T-cell (primary cell): ENCODE measurements around the gene DPYD. TPM values are rescaled to one million over a fixed set of nuclear protein-coding genes. Genes with fewer than 3 reads are reported as not detected.

ENCODE experiments used
- ATAC-seq, 4 experiments: fragments of 200-7000 bp in 3 of 4; fragments of 150-1000 bp in 1 of 4; cut with Tn5 transposase; replicated peaks in 1 of 4; 1 replicate in 3 of 4; 2 replicates in 1 of 4; pipeline ENCODE4 v1.10.0; 2021; ENCODE audit warnings: moderate library complexity in 3 of 4, mild to moderate bottlenecking in 2 of 4, moderate number of reproducible peaks in 1 of 4
- CTCF ChIA-PET, 2 donors: fragments of 300-600 bp; sonication (Branson Sonifier 250); formaldehyde crosslinking; loops; one replicate each; lab custom pipeline; 2022; ENCODE audit warnings: antibody characterized with exemption in 2 of 2; lab: Charles Lee
- POLR2A ChIA-PET, 2 donors: fragments of 300-600 bp; sonication (Branson Sonifier 250); formaldehyde crosslinking; loops; one replicate each; lab custom pipeline; 2022; ENCODE audit warnings: antibody characterized with exemption in 2 of 2; lab: Charles Lee
- DNase-seq, 35 experiments: peaks; one replicate each; pipeline versions ENCODE4 v3.0.0 to v3.0.0-alpha.2; 2013 to 2023
- H3K27ac ChIP-seq: one replicate; pipeline ENCODE4 v1.5.1; 2013; ENCODE audit warnings: low read length
- H3K27me3 ChIP-seq, 2 experiments: replicated peaks in 1 of 2; 1 replicate in 1 of 2; 2 replicates in 1 of 2; pipeline versions ENCODE4 v1.6.1 to v1.7.0; 2013; ENCODE audit warnings: low read length in 1 of 2, mixed read lengths in 1 of 2; ENCODE audit not compliant: control insufficient read depth in 2 of 2, insufficient read depth in 2 of 2; ENCODE audit errors: extremely low read depth in 1 of 2
- H3K36me3 ChIP-seq, 2 donors: 1 replicate in 1 of 2; 2 replicates in 1 of 2; pipeline versions ENCODE4 v1.6.1 to v1.7.0; 2013; ENCODE audit warnings: low read length in 1 of 2; ENCODE audit not compliant: control insufficient read depth in 2 of 2, insufficient read depth in 1 of 2; ENCODE audit errors: extremely low read depth in 1 of 2
- H3K4me1 ChIP-seq, 2 experiments: 1 replicate in 1 of 2; 2 replicates in 1 of 2; pipeline versions ENCODE4 v1.6.1 to v1.7.0; 2013; ENCODE audit warnings: low read length in 2 of 2, mixed read lengths in 1 of 2; ENCODE audit not compliant: insufficient read depth in 2 of 2, control insufficient read depth in 1 of 2; ENCODE audit errors: extremely low read depth in 1 of 2
- H3K4me3 ChIP-seq, 2 donors: 1 replicate in 1 of 2; 2 replicates in 1 of 2; pipeline versions ENCODE4 v1.5.1 to v1.7.0; 2013; ENCODE audit warnings: mild to moderate bottlenecking in 2 of 2, low read length in 1 of 2, moderate library complexity in 1 of 2; ENCODE audit not compliant: control insufficient read depth in 1 of 2; ENCODE audit errors: extremely low read depth in 1 of 2
- H3K9me3 ChIP-seq: 2 replicates; pipeline ENCODE4 v1.7.0; 2013
- H3K27ac Mint-ChIP-seq, 2 donors: one replicate each; pipeline ENCODE4 v1.8.0; 2020 to 2021; ENCODE audit warnings: mild to moderate bottlenecking in 2 of 2, mixed read lengths in 2 of 2
- H3K27me3 Mint-ChIP-seq, 2 donors: one replicate each; pipeline ENCODE4 v1.8.0; 2021 to 2022; ENCODE audit warnings: mixed read lengths in 2 of 2
- H3K36me3 Mint-ChIP-seq: one replicate; pipeline ENCODE4 v1.8.0; 2021; ENCODE audit warnings: mixed read lengths
- H3K4me1 Mint-ChIP-seq, 3 donors: one replicate each; pipeline ENCODE4 v1.8.0; 2020 to 2022; ENCODE audit warnings: mixed read lengths in 3 of 3, mild to moderate bottlenecking in 1 of 3
- H3K4me3 Mint-ChIP-seq, 3 donors: one replicate each; pipeline ENCODE4 v1.8.0; 2020 to 2022; ENCODE audit warnings: mild to moderate bottlenecking in 3 of 3, mixed read lengths in 3 of 3, moderate library complexity in 3 of 3
- H3K9me3 Mint-ChIP-seq, 3 donors: one replicate each; pipeline ENCODE4 v1.8.0; 2020 to 2022; ENCODE audit warnings: mixed read lengths in 3 of 3
- WGBS: methylation state at CpG from one replicate; pipeline ENCODE4 v1.1.5; 2013; ENCODE audit warnings: missing lambda C conversion rate; ENCODE audit not compliant: insufficient coverage; 5-methylcytosine and 5-hydroxymethylcytosine counted together
- total RNA-seq, 35 experiments: library from RNA in 6 of 35; stranded (reverse) in 6 of 35; fragments of 120-200 nt in 1 of 35; gene quantifications; one replicate each; pipeline versions ENCODE4 v1.2.1 to v1.2.4 and lab custom pipeline; 2013 to 2026

DPYD gene
- total RNA-seq, 5 donors from 2014 or later (not counting 1 experiment from before 2014, with no cell fraction given): 39.1 to 74.1 (median 47.8) TPM

GRCh38 chr1:97385536-97386277, 535.1 kb downstream of the DPYD start:
- Histone ChIP-seq H3K36me3 (no peaks in the 10 kb centered on the region), H3K9me3 (no peaks in the 10 kb centered on the region), H3K27me3 (no peaks in the 10 kb centered on the region), H3K4me1 (no peaks in the 10 kb centered on the region), H3K4me3 (no peak overlapping the region), H3K27ac (no peak overlapping the region)
- DNase-seq (no peak), ATAC-seq (no peak)
- no peaks in the 10 kb centered on the region for H3K4me1 Mint-ChIP-seq
- no peaks in the 10 kb centered on the region for H3K9me3 Mint-ChIP-seq
- H3K4me3 Mint-ChIP-seq: no peak overlapping the region
- CTCF ChIA-PET: no interaction called here
- H3K36me3 Mint-ChIP-seq: peaks cover 11% of the 10 kb centered on the region
- POLR2A ChIA-PET: no interaction called here
- no peaks in the 10 kb centered on the region for H3K27me3 Mint-ChIP-seq
- WGBS: no CpG with 5 or more reads among the region's 2 CpGs
- no peak overlapping the region for H3K27ac Mint-ChIP-seq

GRCh38 chr1:97384294-97384968, 536.4 kb downstream of the DPYD start:
- Histone ChIP-seq H3K9me3 (no peaks in the 10 kb centered on the region), H3K4me3 (no peak overlapping the region), H3K27me3 (no peaks in the 10 kb centered on the region), H3K4me1 (no peaks in the 10 kb centered on the region), H3K27ac (no peak overlapping the region), H3K36me3 (no peaks in the 10 kb centered on the region)
- WGBS: 96% methylated on average over 3 of the region's 5 CpGs
- H3K4me1 Mint-ChIP-seq: no peaks in the 10 kb centered on the region
- ChIA-PET POLR2A (no interaction called here), CTCF (interaction anchor here in 1 of 2 donors (0.7 kb wide), 2 partner anchors 8 to 660 kb away, joined by 3 read pairs; no protein-coding TSS in a partner anchor)
- no peak for DNase-seq
- H3K27ac Mint-ChIP-seq: no peak overlapping the region
- no peak overlapping the region for H3K4me3 Mint-ChIP-seq
- H3K27me3 Mint-ChIP-seq: no peaks in the 10 kb centered on the region
- no peak for ATAC-seq
- no peaks in the 10 kb centered on the region for H3K9me3 Mint-ChIP-seq
- peaks cover 18% of the 10 kb centered on the region for H3K36me3 Mint-ChIP-seq

GRCh38 chr1:97383797-97384196, 537.0 kb downstream of the DPYD start:
- ATAC-seq: no peak

GRCh38 chr1:97382206-97382605, 538.6 kb downstream of the DPYD start:
- peaks cover 32% of the 10 kb centered on the region for H3K36me3 Mint-ChIP-seq
- no peaks in the 10 kb centered on the region for H3K9me3 ChIP-seq
- whole genome bisulfite sequencing: no CpG with 5 or more reads among the region's 1 CpG
- ATAC-seq: no peak
- H3K9me3 Mint-ChIP-seq: no peaks in the 10 kb centered on the region
- H3K27me3 Mint-ChIP-seq: no peaks in the 10 kb centered on the region
- H3K4me1 Mint-ChIP-seq: peaks cover 5 to 12% (median 5%) of the 10 kb centered on the region in 3 donors
- no peak overlapping the region for H3K4me3 Mint-ChIP-seq
- H3K27ac Mint-ChIP-seq: no peak overlapping the region
- no peak overlapping the region for H3K27ac ChIP-seq
- peaks cover 0 to 3% of the 10 kb centered on the region in 2 experiments for H3K4me1 ChIP-seq
- H3K4me3 ChIP-seq: no peak overlapping the region
- ChIA-PET CTCF (interaction anchor here in 1 of 2 donors (0.6 kb wide), 1 partner anchor 59 kb away, joined by 3 read pairs; no protein-coding TSS in a partner anchor), POLR2A (no interaction called here)
- no peaks in the 10 kb centered on the region for H3K36me3 ChIP-seq
- H3K27me3 ChIP-seq: no peaks in the 10 kb centered on the region
- no peak for DNase-seq

More at GRCh38 chr1:97383797-97384196, 537.0 kb downstream of the DPYD start:
- no peak overlapping the region for H3K27ac ChIP-seq
- no peak overlapping the region for H3K4me3 Mint-ChIP-seq
- H3K9me3 Mint-ChIP-seq: no peaks in the 10 kb centered on the region
- no peaks in the 10 kb centered on the region for H3K36me3 ChIP-seq
- no peak overlapping the region for H3K27ac Mint-ChIP-seq
- ChIA-PET POLR2A (no interaction called here), CTCF (interaction anchor here in 1 of 2 donors (0.7 kb wide), 2 partner anchors 8 to 660 kb away, joined by 3 read pairs; no protein-coding TSS in a partner anchor)
- H3K4me1 Mint-ChIP-seq: no peaks in the 10 kb centered on the region
- no peaks in the 10 kb centered on the region for H3K27me3 Mint-ChIP-seq
- no peak overlapping the region for H3K4me3 ChIP-seq
- peaks cover 24% of the 10 kb centered on the region for H3K36me3 Mint-ChIP-seq
- H3K9me3 ChIP-seq: no peaks in the 10 kb centered on the region
- WGBS: no CpG with 5 or more reads among the region's 4 CpGs
- no peak for DNase-seq
- no peaks in the 10 kb centered on the region for H3K27me3 ChIP-seq
- no peaks in the 10 kb centered on the region for H3K4me1 ChIP-seq

GRCh38 chr1:97379387-97380075, 541.3 kb downstream of the DPYD start:
- WGBS: no CpG with 5 or more reads among the region's 4 CpGs
- Mint-ChIP-seq H3K27ac (peak overlapping the region in 1 of 2 donors; percentile 19), H3K36me3 (peaks cover 39% of the 10 kb centered on the region), H3K27me3 (no peaks in the 10 kb centered on the region), H3K9me3 (no peaks in the 10 kb centered on the region), H3K4me3 (no peak overlapping the region), H3K4me1 (peaks cover 5 to 12% (median 5%) of the 10 kb centered on the region in 3 donors)
- CTCF ChIA-PET: no interaction called here
- H3K27ac ChIP-seq: no peak overlapping the region
- no peak overlapping the region for H3K4me3 ChIP-seq
- POLR2A ChIA-PET: no interaction called here
- DNase-seq (no peak), ATAC-seq (no peak)
- no peaks in the 10 kb centered on the region for H3K27me3 ChIP-seq
- H3K36me3 ChIP-seq: no peaks in the 10 kb centered on the region
- no peaks in the 10 kb centered on the region for H3K9me3 ChIP-seq
- H3K4me1 ChIP-seq: peaks cover 0 to 3% of the 10 kb centered on the region in 2 experiments

GRCh38 chr1:97378596-97378995, 542.2 kb downstream of the DPYD start:
- Histone ChIP-seq H3K27ac (no peak overlapping the region), H3K4me1 (peaks cover 0 to 3% of the 10 kb centered on the region in 2 experiments), H3K27me3 (no peaks in the 10 kb centered on the region), H3K4me3 (no peak overlapping the region), H3K9me3 (no peaks in the 10 kb centered on the region), H3K36me3 (no peaks in the 10 kb centered on the region)
- WGBS: no CpG with 5 or more reads among the region's 3 CpGs
- no peak for DNase-seq
- Mint-ChIP-seq H3K36me3 (peaks cover 41% of the 10 kb centered on the region), H3K9me3 (no peaks in the 10 kb centered on the region), H3K27ac (no peak overlapping the region), H3K4me1 (peaks cover 5 to 12% (median 5%) of the 10 kb centered on the region in 3 donors), H3K27me3 (no peaks in the 10 kb centered on the region), H3K4me3 (no peak overlapping the region)
- no peak for ATAC-seq
- POLR2A ChIA-PET: no interaction called here
- CTCF ChIA-PET: no interaction called here
